GM10847 (cell line): ENCODE measurements around the gene ACSF3.

Experiments
- POLR2A ChIP-seq: IDR thresholded peaks from 2 replicates; pipeline ENCODE4 v1.6.1; 2011; ENCODE audit not compliant: insufficient read length; ENCODE audit errors: extremely low read depth

The ACSF3 gene

DNA sequence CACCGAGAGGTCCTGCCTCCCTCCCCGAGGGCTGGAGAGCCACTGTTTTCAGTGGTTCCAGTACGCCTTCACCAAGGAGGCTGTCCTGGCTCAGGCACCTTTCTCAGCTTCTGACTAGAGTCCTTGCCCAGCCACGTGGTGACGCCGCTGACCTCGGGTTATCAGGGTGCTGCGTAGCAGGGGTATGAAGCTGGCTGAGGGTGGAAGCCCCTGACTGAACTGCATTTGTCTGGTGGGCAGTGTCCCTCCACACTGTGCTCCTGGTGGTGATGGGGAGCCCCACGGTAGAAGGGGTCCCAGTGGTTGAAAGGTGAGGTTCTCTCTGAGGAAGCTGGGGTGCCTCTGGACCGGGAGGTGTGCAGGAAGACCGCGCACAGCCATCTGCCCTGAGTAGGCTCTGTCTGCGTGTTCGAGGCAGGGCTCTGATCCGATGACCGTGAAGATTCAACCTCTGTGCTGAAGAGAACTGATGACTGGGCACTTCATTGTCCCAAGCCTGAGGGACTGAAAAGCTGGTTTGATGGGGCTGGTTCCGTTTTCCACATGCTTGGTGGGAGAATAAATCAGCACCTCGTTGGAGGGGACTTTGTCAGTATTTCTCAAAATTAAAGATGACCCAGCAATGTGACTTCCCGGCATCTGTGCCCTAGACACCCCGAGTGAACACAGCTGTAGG, 2.5 kb downstream of the ACSF3 start:
- no peak for TF ChIP-seq POLR2A

- no peak for TF ChIP-seq POLR2A
Measured at GRCh38 chr16:89096768-89097391, 3.2 kb downstream of the ACSF3 start.

GRCh38 chr16:89097392-89097772, 3.7 kb downstream of the ACSF3 start:
- no peak for TF ChIP-seq POLR2A

DNA sequence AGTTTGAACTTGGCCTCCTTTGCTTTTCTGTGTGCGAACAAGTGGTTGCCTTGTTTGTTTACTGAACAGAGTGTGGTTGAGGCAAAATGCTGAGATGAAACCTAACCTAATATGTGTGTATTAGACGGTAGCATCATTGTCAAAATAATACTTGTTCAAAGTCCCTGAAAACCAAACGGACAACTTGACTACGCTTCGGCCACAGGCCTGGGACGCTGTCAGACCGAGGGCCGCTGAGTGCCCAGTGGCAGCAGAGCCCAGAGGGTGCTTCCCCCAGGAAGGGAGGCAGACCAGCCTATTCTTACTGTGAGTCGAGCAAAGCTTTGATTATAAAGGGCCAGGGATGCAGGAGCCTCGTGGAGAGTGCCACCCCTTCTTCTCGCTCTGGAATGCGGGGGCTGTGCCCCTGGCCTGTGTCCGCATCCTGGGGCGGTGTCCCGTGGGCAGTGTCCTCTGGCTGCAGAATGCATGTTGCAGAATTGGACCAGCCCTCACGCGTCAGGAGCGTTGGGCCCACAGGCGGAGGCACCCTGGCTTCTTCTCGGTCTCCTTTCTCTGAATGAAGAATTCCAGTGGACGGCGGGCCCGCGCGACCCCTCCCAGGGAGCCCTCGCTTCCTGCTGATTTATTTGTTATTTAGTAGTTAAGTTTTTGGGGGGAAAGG, 5.2 kb downstream of the ACSF3 start:
- TF ChIP-seq POLR2A, result no peak

GRCh38 chr16:89099905-89100304, 6.3 kb downstream of the ACSF3 start:
- no peak for TF ChIP-seq POLR2A

DNA sequence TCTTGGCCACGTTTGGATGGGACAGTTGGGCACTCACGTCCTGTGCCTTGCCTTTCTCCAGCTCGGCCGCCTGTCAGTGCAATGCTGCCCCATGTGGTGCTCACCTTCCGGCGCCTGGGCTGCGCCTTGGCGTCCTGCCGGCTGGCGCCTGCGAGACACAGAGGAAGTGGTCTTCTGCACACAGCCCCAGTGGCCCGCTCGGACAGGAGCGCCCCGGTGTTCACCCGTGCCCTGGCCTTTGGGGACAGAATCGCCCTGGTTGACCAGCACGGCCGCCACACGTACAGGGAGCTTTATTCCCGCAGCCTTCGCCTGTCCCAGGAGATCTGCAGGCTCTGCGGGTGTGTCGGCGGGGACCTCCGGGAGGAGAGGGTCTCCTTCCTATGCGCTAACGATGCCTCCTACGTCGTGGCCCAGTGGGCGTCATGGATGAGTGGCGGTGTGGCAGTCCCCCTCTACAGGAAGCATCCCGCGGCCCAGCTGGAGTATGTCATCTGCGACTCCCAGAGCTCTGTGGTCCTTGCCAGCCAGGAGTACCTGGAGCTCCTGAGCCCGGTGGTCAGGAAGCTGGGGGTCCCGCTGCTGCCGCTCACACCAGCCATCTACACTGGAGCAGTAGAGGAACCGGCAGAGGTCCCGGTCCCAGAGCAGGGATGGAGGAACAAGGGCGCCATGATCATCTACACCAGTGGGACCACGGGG, 7.1 kb downstream of the ACSF3 start:
- TF ChIP-seq POLR2A, result no peak

DNA sequence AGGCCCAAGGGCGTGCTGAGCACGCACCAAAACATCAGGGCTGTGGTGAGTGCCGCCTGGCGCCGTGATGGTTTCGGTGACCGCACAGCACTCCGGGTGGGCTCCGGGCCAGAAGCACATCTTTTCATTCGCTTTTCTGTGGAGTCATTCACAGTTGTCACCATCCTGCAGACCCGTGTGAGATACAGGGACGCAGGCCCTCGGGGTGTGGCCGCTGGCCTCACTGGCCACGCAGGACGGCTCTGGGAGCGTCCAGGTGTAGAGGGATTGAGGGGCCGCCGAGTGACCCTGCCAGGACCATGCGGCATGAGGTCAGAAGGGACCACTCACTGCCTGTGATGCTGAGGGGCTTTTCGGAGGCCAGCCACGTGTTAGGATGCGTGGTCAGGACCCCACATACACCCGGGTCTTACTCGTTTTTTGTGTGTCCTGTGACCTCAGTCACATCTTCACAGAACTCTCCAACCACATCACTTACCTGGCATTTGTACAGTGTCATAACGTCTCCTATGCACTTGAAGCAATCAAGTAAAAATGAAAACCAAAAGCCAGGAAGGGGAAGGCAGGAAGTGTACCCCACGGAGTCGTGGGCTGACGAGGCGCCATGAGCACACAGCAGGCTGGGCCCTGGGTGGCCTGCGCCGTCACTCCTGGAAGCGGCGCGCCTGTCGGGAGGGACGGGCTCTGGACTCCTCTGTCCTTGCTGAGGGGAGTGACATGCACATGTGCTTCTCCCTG, 7.8 kb downstream of the ACSF3 start:
- TF ChIP-seq POLR2A, result no peak

GRCh38 chr16:89102041-89102471, 8.4 kb downstream of the ACSF3 start:
- TF ChIP-seq POLR2A, result no peak

GRCh38 chr16:89102481-89103073, 8.9 kb downstream of the ACSF3 start:
- no peak for TF ChIP-seq POLR2A

DNA sequence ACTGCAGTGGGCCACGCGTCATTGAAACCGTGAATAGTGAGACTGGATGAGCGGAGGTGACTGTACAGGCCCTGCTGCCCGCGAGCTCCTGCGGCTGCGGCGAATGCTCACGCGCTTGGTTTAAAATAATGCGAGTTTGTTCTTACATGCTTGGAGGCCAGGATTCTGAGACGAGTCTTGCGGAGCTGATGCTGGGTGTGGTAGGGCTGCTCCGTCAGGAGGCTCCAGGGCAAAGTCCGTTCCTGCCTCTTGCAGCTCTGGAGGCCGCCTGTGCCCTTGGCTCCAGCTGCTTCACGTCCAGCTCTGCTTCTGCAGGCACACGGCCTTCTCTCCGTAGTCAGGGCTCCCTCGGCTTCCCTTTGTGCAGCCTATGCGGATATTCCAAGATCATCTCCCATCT, 9.5 kb downstream of the ACSF3 start:
- no peak for TF ChIP-seq POLR2A

- no peak for TF ChIP-seq POLR2A
Measured at GRCh38 chr16:89103781-89104180, 10.1 kb downstream of the ACSF3 start.

- no peak for TF ChIP-seq POLR2A
Measured at GRCh38 chr16:89104303-89104702, 10.7 kb downstream of the ACSF3 start.

DNA sequence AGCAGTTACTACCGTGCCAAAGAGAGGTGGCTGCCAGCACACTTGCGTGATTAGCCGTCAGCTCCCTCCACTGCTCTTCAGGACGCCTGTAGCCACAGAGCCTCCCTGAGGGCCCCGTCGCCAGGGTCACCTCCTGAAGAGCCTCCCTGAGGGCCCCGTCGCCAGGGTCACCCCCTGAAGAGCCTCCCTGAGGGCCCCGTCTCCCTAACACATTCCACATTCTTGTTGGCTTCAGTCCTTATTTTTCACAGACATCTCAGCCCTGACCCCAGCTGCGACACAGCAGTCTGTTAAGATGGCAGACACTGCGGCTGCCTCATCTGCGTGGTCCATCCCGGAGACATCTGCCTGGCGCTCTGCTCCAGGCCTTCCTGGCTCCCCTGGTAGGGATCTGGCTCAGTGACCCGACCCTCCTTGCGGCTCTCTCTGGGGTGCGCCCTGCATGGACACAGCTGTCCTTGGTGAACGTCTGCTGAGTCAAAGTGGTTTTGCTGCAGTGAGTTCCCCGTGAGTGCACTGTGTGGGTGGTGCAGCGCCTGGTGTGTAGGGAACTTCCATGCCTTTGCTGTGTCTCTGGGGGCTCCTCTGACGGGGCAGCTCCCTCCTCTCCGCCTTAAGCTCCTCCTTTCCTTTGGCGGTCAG, 11.4 kb downstream of the ACSF3 start:
- TF ChIP-seq POLR2A, result no peak

DNA sequence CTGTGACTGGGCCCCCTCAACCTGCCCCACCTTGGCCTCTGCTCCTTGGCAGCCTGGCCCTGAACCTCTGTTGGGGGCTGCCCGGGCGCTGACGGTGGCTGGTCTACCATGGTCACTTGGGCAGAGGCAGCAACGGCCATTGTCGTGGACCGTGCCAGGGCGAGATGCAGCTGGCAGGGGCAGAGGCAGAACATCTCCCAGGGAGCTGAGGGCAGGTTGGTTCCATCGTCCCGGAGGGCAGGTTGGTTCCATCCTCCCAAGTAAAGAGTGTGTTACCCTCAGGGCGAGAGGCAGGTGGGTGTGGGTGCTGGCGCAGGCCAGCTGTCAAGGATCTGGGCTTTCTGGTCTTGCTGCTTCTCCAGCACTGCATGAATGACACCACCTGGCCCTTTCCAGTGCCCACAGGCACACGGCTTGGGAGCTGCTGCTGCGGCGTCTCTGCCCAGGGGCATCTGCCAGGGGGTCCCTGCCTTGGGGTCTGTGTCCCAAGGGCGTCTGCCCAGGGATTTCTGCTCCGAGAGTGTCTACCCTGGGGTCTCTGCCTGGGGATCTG, 12.0 kb downstream of the ACSF3 start:
- TF ChIP-seq POLR2A, result no peak
